Fibroblast of skin of right quadriceps (primary cell): ENCODE results near the gene ANXA2.

Experiments
- DNase-seq: peaks from one replicate; pipeline ENCODE4 v3.0.0-alpha.2; 2013

ANXA2 gene

DNA sequence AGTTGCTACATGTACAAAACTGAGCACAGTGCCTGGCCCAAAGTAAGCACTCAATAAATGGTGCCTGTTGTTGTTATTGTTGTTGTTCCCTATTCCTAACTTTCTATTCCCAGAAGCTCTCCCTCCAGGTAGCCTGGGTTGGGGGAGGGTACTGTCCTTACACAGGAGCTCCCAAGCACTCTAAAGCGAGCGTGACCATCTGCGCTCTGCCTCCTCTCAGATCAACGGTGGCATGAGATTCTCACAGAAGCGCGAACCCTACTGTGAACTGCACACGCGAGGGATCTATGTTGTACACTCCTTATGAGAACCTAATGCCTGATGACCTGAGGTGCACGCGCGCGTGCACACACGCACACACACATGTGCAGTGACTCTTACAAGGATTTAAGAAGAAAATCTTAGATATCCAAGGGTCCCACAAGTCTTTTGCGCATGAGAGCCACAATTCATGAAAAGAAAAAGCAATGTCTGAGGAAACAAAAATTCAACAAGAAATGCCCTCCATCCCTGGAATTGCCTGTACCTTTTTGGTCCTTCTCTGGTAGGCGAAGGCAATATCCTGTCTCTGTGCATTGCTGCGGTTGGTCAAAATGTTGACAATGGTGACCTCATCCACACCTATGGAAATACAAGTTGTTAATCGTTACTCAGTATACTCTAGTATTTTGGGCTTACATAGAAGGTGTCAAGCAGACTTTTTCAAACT, 33.7 kb downstream of the ANXA2 start:
- DNase-seq: no peak

DNA sequence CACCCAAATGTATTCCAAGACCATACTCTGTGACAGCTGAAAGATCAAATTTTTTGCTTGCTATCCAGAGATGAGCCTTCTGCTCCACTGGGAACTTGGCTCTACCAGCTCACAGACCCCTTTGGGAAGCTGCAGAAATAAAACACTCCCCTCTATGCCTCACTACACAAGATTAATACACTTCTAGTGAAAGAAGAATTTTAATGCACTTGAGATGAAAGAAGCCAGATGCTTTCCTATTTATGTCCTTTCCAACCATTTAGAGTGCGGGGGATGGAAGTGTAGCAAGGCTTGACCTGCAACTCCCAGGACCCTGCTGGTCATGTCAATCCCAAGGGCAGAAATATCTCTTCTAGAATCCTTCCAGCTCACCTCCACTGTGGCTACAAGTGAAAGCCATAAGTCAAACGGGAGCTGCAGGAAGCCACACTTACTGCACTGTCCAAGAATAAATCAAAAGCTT, 34.7 kb downstream of the ANXA2 start:
- no peak for DNase-seq

- peak; percentile 83 for DNase-seq
Observed at GRCh38 chr15:60362321-60363086, 35.3 kb downstream of the ANXA2 start.

DNA sequence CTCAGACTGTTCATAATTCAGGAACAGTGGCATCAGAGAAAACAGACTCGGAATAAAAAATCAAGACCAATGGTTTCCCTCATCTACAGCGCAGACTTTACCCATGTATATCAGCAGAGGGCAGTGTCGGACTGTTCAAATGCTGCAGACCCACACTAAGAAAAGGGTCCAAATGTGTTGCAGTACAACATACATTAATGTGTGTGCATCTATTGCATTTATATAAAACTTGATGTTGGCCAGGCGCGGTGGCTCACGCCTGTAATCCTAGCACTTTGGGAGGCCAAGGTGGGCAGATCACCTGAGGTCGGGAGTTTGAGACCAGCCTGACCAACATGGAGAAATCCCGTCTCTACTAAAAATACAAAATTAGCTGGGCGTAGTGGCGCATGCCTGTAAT, 38.0 kb downstream of the ANXA2 start:
- peak; percentile 53 for DNase-seq

- peak; percentile 79 for DNase-seq
Observed at GRCh38 chr15:60358935-60359682, 38.7 kb downstream of the ANXA2 start.

DNA sequence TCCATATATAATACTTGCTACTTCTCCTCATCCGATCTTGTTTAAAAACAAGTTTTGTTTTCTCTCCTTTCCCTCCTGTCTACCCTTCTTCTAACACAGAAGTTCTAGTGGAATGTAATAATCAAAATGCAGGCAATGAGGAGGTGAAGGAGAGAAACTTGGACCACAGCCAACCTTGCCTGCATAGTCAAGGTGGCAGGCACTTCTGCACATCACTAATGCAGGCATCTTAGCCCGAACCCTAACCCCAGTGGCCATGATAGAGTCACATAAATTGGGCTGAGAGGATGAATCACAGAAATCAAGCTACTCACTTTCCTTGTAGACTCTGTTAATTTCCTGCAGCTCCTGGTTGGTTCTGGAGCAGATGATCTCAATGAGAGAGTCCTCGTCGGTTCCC, 41.0 kb downstream of the ANXA2 start:
- no peak for DNase-seq

DNA sequence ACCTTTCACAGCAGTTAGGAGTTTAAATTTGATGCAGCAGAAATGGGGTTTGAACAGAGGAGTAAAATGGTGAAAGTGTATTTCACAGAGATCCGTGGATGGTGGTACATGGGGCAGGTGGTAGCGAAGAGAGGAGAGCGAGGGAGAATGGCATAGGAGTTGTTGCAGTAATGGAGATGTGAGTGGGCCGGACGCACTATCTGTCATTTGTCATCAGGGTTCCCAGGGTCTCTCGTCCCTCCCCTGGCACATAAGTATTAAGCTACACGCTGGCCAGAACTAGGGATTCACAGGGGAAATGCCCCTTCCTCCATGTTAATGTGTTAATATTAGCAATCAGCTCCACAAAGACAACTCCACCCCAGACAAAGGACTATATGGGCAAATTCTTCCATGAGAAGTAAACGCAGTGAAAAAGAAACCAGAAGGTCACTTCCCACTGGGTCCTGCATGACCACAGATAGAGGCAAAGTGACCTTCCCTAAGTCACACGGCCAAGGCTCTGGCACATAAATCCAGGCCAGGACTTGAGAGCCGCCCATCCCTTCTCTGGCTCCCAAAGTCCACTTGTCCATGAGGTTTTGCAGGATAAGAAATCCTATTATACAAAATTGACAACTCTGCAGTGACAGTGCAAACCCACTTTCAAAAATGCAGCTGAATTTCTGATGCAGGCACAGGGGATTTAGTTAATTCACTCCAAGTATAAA, 42.5 kb downstream of the ANXA2 start:
- DNase-seq: no peak

- DNase-seq: peak; percentile 94
Observed at GRCh38 chr15:60353245-60353920, 44.4 kb downstream of the ANXA2 start.

DNA sequence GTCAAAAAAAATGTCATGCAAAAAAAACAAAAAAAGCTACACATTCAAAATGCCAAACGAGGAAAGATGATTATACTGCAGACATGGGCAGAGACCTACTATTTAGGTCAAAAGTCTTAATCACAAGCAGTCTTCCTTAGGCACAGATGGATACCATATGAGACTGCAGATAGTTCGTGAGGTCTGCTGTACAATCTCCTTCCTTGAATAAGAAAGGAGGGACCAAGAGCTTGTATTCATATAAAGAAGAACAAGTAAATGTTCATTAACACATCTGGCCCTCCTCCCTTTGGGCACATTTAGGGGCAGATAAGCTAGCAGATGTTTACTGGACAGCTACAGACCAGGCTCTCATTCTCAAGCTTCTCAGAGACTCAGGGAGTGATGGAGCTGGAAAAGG, 45.3 kb downstream of the ANXA2 start:
- DNase-seq: no peak

DNA sequence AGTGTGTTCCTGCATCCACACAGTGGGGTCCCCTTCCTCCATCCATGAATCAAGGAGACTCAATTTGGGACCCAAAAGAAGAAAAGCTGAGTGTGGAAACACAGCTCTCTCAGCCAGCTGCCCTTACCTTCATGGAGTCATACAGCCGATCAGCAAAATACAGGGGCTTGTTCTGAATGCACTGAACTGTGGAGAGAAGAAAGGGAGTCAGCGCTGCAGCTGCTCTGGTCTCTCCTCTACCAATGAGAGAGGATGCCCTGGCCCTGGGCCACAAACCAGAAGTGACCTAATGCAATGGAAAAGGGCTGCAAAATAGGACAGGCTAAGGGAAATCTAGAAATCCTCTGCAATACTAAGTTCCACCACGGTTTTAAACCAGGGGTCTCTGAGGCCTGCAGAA, 46.7 kb downstream of the ANXA2 start:
- no peak for DNase-seq

DNA sequence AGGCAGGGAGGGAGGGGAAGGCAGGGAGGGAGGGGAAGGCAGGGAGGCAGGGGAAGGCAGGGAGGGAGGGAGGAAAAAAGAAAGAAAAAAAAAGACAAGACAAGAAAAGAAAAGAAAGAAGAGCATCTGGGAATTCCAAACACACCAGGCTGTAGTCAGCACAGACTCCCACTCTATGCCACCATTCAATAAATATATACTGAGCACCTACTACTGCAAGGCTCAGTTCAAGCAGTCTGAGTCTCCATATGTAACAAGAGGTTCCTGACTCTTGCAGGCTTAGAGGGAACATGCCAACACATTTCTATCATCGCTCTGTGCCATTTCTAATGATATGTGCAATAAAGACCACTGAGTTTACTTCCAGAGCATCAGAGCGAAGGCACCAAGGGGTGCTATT, 47.7 kb downstream of the ANXA2 start:
- DNase-seq: no peak

- DNase-seq: no peak
Observed at GRCh38 chr15:60349589-60349988, 48.2 kb downstream of the ANXA2 start.

- no peak for DNase-seq
Observed at GRCh38 chr15:60347480-60348049, 50.2 kb downstream of the ANXA2 start.

DNA sequence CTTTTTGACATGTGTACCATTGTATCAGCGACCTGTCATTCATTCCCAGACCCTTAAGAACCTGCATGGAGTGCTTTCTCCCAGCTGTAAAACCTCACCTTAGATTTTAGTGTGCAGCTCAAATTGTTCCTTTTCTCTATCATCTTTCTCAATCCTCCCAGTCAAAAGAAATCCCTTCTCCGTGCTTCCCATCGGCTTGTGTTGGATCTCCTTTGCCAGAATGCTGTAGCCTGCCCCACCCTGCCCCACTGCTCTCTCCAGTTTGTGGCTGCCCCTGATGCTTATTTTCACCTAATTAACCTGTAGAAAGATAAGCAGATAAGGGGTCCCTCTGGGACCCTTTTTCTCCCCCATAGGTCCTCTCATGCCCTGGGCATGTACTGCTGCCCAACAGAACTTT, 51.1 kb downstream of the ANXA2 start:
- no peak for DNase-seq

- no peak for DNase-seq
Observed at GRCh38 chr15:60346077-60346476, 51.7 kb downstream of the ANXA2 start.

- DNase-seq: no peak
Observed at GRCh38 chr15:60345598-60345997, 52.2 kb downstream of the ANXA2 start.

DNA sequence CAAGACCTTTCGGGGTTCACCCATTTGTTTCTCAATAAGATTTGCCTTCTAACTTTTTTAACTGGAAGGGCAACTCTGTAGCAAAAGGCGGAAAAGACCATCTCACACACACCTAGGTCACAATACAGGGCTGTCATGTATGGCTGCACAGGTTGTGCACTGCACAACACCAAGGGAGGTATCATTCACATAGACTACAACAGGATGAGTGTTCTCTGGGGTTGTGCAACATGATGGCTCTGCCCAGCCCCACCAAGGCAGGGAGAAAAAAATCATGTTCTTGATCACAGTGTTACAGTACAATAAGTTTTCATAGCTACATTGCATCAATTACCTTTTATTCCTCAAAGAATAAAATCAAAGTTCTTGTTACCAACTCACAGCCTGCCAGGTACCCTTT, 52.8 kb downstream of the ANXA2 start:
- DNase-seq: no peak

GRCh38 chr15:60344461-60344860, 53.3 kb downstream of the ANXA2 start:
- no peak for DNase-seq

DNA sequence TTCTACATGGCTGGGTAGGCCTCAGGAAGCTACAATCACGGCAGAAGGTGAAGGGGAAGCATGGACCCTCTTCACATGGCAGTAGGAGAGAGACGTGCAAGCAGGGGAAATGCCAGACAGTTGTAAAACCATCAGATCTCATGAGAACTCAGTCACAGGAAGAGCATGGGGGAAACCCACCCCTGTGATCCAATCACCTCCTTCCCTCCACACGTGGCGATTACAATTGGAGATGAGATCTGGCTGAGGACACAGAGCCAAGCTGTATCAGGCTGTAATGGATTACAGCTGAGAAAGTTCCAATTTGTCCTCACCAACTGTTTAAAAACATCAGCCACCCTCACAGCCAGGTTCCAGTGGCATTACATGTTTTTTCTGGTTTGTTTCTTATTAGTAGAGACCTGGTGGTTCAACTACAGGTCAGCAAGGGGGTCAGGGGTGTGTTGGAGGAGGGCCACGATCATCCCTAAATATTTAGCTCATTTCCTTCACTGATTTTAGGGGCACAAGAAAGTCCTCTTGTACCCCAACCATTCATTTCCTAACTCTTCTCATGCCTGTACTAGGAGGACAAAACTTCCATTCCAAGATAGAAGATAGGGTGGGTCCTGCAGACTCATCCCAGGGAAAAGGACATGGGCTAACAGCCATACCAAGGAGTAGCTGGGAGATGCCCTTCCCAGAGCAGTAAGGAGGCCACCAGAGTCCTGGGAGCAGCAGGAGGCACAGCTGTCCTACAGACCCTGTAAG, 54.4 kb downstream of the ANXA2 start:
- DNase-seq: peak; percentile 57

DNA sequence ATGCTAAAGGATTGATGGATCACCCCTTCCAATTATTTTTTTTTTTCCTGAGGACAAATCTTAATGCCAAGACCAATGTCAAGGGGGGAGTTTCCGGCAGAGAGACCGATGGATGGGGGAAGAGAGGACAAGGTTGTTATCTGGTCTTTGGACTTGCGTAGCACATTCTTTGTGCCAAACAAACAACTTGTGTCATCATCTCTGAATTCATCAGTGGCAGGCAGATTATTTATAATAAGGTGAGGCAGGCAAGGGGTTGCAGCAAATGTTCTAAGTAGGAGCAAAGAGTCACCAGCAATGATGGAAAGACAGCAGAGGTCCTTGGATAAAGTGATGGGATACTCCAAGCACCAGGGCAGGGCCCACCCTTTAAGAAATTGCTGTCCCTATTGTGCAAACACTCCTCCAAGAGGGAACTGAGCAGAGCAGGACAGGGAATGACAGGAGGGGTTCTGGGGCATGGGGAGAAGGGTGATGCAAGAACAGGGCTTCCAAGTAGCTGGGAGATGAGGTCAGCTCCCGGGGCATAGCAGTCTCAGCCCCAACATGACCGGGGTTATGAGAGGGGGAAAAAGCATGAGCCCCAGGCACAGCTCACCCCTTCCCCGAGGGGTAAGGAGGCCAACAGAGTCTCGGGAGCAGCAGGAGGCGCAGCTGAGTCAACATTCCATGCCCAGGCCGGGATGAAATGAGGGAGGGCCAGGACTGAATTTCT, 57.4 kb downstream of the ANXA2 start:
- no peak for DNase-seq

GRCh38 chr15:60339236-60339635, 58.5 kb downstream of the ANXA2 start:
- no peak for DNase-seq
